GM23248 (cell line): ENCODE measurements around the gene VSX1.

Experiments
- EZH2 ChIP-seq: fragments of 200-600 bp; sonication (generic); IDR thresholded peaks from 2 replicates; pipeline ENCODE4 v1.6.1; 2018; ENCODE audit warnings: antibody characterized with exemption, mild to moderate bottlenecking; ENCODE audit not compliant: insufficient read depth, poor library complexity, severe bottlenecking
- EZH2phosphoT487 ChIP-seq: fragments of 200-600 bp; sonication (generic); IDR thresholded peaks from 2 replicates; pipeline ENCODE4 v1.6.1; 2018; ENCODE audit warnings: antibody characterized with exemption, moderate library complexity, mild to moderate bottlenecking, low read depth; ENCODE audit not compliant: insufficient read depth

DNA sequence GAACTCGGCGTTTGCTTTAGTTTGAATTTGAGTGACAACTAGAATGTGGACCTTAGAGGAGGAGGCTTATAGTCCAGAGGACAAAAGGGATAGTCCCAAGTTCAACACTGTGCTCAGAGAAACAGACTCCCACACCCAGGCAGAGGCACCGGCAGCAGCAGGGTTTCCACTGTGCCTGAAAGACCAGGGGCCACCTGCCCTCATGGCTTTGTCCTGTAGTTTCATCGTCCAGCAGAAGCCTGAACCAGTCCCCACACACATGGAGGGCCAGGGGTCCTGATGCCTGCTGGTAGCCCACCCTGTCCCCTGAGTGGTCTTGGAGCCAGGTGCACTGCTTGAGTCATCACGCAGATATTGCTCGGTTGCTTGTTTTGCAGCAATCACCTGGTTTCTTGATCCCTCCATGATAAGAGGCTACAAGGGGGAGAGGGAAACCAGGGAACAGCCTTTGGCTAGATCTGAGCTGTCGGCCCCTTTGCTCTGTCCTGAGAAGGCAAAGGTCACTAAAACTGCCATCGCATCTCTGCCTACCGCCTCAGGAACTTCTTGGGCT is 16.8 kb downstream of the VSX1 start:
- no peak for TF ChIP-seq EZH2
- no peak for TF ChIP-seq EZH2phosphoT487
